DOHH2 (cell line): Measurements from ENCODE around the gene MED8.
A peak's percentile ranks its signal among the peaks of the same experiment; 100 is the strongest.

Source experiments
- H3F3A ChIP-seq: fragments of 200-600 bp; sonication (generic), shearing (Covaris generic); 2 replicates; pipeline ENCODE4 v1.6.0; 2016; ENCODE audit warnings: antibody characterized with exemption, mild to moderate bottlenecking; ENCODE audit not compliant: control insufficient read depth, insufficient read depth
- H3K27ac ChIP-seq: fragments of 200-600 bp; sonication (generic); 2 replicates; pipeline ENCODE4 v1.5.1; 2014; ENCODE audit warnings: low read depth, mild to moderate bottlenecking, low read length, moderate library complexity
- H3K27me3 ChIP-seq: fragments of 200-600 bp; sonication (generic); 2 replicates; pipeline ENCODE4 v1.6.1; 2014; ENCODE audit warnings: mild to moderate bottlenecking, low read length, mixed read lengths; ENCODE audit not compliant: control insufficient read depth
- H3K36me3 ChIP-seq: fragments of 200-600 bp; sonication (generic); 2 replicates; pipeline ENCODE4 v1.6.1; 2014; ENCODE audit warnings: mild to moderate bottlenecking, low read length, moderate library complexity, mixed read lengths; ENCODE audit not compliant: control insufficient read depth
- H3K4me1 ChIP-seq: fragments of 200-600 bp; sonication (generic); 2 replicates; pipeline ENCODE4 v1.6.1; 2014; ENCODE audit warnings: mild to moderate bottlenecking, low read length, mixed read lengths; ENCODE audit not compliant: control insufficient read depth
- H3K4me2 ChIP-seq: fragments of 200-600 bp; sonication (generic); 2 replicates; pipeline ENCODE4 v1.6.0; 2014; ENCODE audit warnings: mild to moderate bottlenecking, low read length, moderate library complexity
- H3K4me3 ChIP-seq: fragments of 200-600 bp; sonication (generic); 2 replicates; pipeline ENCODE4 v1.5.1; 2014; ENCODE audit warnings: mild to moderate bottlenecking, low read length, mixed read lengths
- H3K79me2 ChIP-seq: fragments of 200-600 bp; sonication (generic); 2 replicates; pipeline ENCODE4 v1.6.1; 2014; ENCODE audit warnings: mild to moderate bottlenecking, low read length, mixed read lengths; ENCODE audit not compliant: control insufficient read depth
- H3K9me2 ChIP-seq: fragments of 200-600 bp; sonication (generic); replicated peaks from 2 replicates; pipeline ENCODE4 v1.6.1; 2014; ENCODE audit warnings: mild to moderate bottlenecking, low read length, mixed read lengths; ENCODE audit not compliant: control insufficient read depth
- H3K9me3 ChIP-seq: fragments of 200-600 bp; sonication (generic); 2 replicates; pipeline ENCODE4 v1.6.1; 2014; ENCODE audit warnings: antibody characterized with exemption, low read length, mixed read lengths; ENCODE audit not compliant: control insufficient read depth, insufficient read depth
- H4K20me1 ChIP-seq: fragments of 200-600 bp; sonication (generic); 2 replicates; pipeline ENCODE4 v1.6.0; 2014; ENCODE audit warnings: low read depth, mild to moderate bottlenecking, antibody characterized with exemption, low read length, moderate library complexity; ENCODE audit not compliant: control insufficient read depth, insufficient read depth
- EZH2phosphoT487 ChIP-seq: fragments of 200-600 bp; sonication (generic); IDR thresholded peaks from 2 replicates; pipeline ENCODE4 v1.6.1; 2017; ENCODE audit warnings: borderline replicate concordance, mild to moderate bottlenecking, antibody characterized with exemption, low read length, moderate library complexity, mixed read lengths
- TF ChIP-seq, protein P1 (sequence below): fragments of 200-600 bp; sonication (generic); IDR thresholded peaks from one replicate; pipeline ENCODE4 v1.5.1; 2014; ENCODE audit warnings: antibody characterized with exemption, mild to moderate bottlenecking, low read depth, low read length; ENCODE audit not compliant: poor library complexity, severe bottlenecking

Gene MED8

DNA sequence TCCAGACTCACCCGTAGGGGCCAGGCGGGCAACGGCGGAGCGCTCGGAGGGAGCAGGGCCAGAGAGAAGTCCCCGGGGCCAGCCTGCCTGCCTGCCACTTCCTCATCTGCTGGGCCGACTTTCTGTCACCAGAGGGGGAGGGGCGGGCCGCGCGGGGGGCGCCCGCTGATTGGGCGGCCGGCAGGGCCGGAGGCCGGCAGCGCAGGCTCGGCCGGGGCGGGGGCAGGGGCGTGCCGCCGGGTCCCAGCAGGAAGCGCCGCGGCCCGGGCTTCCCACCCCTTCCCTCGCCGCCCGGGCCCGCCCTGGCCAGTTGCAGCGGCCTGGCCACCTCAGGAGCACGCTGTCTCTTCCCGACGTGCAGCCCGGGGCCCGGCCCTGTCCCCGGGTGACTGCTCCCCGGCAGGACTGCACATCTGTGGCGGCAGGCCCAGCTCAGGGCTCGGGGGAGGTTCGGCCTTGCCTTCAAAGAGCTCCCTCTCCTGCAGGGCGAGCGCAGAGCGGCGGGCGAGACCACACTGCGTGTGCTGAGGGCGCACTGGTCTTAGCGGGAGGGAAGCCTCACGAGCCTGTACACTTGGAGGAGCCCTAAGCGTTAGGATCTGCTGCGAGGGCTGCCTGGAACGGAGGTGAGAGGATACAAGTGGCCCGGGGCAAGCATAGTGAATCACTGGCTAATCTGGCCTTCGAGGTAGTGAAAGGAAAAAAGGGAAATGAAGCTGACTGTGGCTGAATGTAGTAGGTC is 21.5 kb downstream of the MED8 start, which contains the start of gene ELOVL1:
Gene ELOVL1 (minus strand): TSS at position 108 of the 742 bp plus-strand sequence. CDS start 2,402 bp downstream, outside the sequence.
- H3K9me3 ChIP-seq = no peaks in the 10 kb centered on the region
- H3K27ac ChIP-seq = peak within 1 kb of the TSS; percentile 84
- peaks cover 9% of the 10 kb centered on the region for H3F3A ChIP-seq

DNA sequence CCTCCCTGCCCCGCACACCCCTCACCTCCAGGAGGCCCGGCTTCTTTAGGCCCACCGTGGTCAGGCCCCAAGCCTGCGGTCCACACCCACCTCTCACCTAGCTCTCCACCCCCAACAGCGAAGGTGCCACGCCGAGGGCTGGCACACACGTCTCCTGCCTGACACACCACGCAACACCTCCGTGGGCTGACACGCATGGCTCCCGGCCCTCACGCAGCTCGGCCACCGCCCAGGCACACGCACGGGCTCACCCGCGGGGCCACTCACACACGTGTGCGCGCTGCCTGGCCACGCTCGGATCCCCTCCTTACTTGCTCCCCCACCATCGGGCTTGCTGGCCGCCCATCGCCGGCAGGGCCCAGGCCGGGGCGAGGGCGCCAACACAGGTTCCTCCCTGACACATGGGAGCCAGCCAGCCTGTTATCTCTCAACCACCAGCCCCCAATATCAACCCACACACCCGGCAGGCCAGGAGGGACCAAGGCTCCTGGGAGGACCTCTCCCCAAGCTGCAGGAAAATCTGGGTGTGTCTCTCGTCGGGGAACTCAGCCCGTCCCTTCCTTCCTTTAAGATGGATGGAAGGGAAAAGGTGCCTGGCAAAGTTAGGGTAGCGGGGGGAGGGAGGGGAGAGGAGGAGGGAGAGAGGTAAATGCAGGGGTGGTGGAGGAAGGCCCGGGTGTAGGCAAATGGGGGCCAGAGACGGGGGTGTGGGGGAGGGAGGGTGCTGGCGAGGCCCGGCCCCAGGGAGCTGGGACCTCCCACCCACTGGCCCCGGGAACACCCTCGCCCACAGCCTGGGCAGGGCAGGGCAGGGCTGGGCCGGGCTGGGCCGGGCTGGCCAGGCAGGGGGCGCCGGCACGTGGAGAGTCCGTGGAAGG is 22.3 kb downstream of the MED8 start:
- H3F3A ChIP-seq = peaks cover 13% of the 10 kb centered on the region
- no peaks in the 10 kb centered on the region for H3K9me3 ChIP-seq
- H3K27me3 ChIP-seq = no peaks in the 10 kb centered on the region
- peak overlapping the region; percentile 84 for H3K27ac ChIP-seq
- peak overlapping the region; percentile 87 for H3K4me2 ChIP-seq
- peaks cover 20% of the 10 kb centered on the region for H3K4me1 ChIP-seq
- H3K9me2 ChIP-seq = no peaks in the 10 kb centered on the region
- H3K4me3 ChIP-seq = peak overlapping the region; percentile 85
- H3K36me3 ChIP-seq = peaks cover 42% of the 10 kb centered on the region
- no peak for TF ChIP-seq EZH2phosphoT487
- TF ChIP-seq, protein P1, sequence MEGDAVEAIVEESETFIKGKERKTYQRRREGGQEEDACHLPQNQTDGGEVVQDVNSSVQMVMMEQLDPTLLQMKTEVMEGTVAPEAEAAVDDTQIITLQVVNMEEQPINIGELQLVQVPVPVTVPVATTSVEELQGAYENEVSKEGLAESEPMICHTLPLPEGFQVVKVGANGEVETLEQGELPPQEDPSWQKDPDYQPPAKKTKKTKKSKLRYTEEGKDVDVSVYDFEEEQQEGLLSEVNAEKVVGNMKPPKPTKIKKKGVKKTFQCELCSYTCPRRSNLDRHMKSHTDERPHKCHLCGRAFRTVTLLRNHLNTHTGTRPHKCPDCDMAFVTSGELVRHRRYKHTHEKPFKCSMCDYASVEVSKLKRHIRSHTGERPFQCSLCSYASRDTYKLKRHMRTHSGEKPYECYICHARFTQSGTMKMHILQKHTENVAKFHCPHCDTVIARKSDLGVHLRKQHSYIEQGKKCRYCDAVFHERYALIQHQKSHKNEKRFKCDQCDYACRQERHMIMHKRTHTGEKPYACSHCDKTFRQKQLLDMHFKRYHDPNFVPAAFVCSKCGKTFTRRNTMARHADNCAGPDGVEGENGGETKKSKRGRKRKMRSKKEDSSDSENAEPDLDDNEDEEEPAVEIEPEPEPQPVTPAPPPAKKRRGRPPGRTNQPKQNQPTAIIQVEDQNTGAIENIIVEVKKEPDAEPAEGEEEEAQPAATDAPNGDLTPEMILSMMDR = no peak
- no peaks in the 10 kb centered on the region for H4K20me1 ChIP-seq
- H3K79me2 ChIP-seq = peaks cover 39% of the 10 kb centered on the region

More for the DNA sequence above, 21.5 kb downstream of the MED8 start, which contains the start of gene ELOVL1:
- Histone ChIP-seq H3K4me2 (peak within 1 kb of the TSS; percentile 92), H3K36me3 (peaks cover 34% of the 10 kb centered on the region), H3K79me2 (peaks cover 39% of the 10 kb centered on the region), H3K4me3 (peak within 1 kb of the TSS; percentile 85), H4K20me1 (no peaks in the 10 kb centered on the region), H3K4me1 (peaks cover 20% of the 10 kb centered on the region), H3K27me3 (no peaks in the 10 kb centered on the region), H3K9me2 (no peaks in the 10 kb centered on the region)
- TF ChIP-seq, protein P1 = peak; percentile 48
- no peak for TF ChIP-seq EZH2phosphoT487

DNA sequence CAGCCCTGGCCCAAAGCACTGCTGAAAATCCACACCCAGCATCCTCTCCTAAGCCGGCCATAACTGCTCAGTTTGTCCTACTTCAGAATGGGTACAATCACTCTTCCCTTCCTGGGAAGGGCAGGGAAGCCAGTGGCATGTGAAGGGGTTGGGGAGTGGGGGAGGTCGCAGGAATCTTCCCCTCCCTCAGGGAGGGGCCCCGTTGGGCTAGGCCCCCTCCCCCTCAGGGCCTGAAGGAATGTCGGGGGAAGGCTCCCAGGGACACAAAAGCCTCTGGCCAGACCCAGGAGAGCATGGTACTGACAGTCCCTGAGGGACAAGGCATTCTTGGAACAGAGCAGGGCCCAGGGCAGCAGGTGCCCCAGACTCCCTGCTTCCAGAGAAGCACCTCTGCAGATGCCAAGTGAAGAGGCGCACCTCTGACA is 23.0 kb downstream of the MED8 start:
- Histone ChIP-seq H3K4me1 (peaks cover 27% of the 10 kb centered on the region), H3K27me3 (no peaks in the 10 kb centered on the region), H3K9me3 (no peaks in the 10 kb centered on the region), H3K79me2 (peaks cover 44% of the 10 kb centered on the region), H3K4me2 (peak overlapping the region; percentile 87), H4K20me1 (no peaks in the 10 kb centered on the region), H3K27ac (no peak overlapping the region), H3K4me3 (peak overlapping the region; percentile 85), H3K9me2 (no peaks in the 10 kb centered on the region), H3K36me3 (peaks cover 49% of the 10 kb centered on the region), H3F3A (peaks cover 20% of the 10 kb centered on the region)
- TF ChIP-seq, protein P1 = no peak
- TF ChIP-seq EZH2phosphoT487 = no peak
